ENCODE data around the gene ATL2. TPM values are rescaled to one million over a fixed set of nuclear protein-coding genes. Genes with fewer than 3 reads are reported as not detected.

The ATL2 gene
- total and polyA plus RNA-seq, 7 donors = 19.8 to 98.9 (median 59.2) TPM

DNA sequence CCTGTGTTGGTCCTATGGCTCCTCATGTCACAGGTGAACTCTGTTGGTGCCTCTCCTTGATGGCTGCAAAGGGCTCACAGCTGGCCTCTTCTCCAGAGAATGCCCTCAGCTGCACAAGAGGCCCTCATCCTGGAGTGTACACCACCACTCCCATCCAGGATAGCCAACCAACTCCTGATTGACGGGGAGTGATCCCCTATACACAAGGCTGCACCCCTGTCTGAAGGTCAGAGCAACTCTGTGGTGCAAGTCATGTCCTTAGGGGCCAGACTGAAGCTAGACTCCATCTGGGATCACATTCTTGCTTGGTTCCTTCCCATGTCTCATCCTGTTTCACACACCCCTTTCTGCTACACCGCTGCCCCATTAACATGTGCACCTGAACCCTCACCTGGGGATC is 41.7 kb upstream of the ATL2 start:
- H3K27ac ChIP-seq = no peak overlapping the region
- intact Hi-C loops (cut with DNase I) = no loop called here
- no peaks in the 10 kb centered on the region for H3K9me3 ChIP-seq
- H3K4me3 ChIP-seq = no peak overlapping the region
- H3K36me3 ChIP-seq (ENCODE audit: insufficient read depth in 1 of 2, low read depth in 1 of 2) = no peaks in the 10 kb centered on the region
- no peaks in the 10 kb centered on the region for H3K27me3 ChIP-seq (ENCODE audit: insufficient read depth in 3 of 3, low read length in 2 of 3)
- DNase-seq (no peak), ATAC-seq (no peak)
- TF ChIP-seq, protein P1, sequence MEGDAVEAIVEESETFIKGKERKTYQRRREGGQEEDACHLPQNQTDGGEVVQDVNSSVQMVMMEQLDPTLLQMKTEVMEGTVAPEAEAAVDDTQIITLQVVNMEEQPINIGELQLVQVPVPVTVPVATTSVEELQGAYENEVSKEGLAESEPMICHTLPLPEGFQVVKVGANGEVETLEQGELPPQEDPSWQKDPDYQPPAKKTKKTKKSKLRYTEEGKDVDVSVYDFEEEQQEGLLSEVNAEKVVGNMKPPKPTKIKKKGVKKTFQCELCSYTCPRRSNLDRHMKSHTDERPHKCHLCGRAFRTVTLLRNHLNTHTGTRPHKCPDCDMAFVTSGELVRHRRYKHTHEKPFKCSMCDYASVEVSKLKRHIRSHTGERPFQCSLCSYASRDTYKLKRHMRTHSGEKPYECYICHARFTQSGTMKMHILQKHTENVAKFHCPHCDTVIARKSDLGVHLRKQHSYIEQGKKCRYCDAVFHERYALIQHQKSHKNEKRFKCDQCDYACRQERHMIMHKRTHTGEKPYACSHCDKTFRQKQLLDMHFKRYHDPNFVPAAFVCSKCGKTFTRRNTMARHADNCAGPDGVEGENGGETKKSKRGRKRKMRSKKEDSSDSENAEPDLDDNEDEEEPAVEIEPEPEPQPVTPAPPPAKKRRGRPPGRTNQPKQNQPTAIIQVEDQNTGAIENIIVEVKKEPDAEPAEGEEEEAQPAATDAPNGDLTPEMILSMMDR (IDR thresholded peaks at IDR 0.05) = no peak
- 96 to 98% (median 98%) methylated on average over 2 of the region's 2 CpGs for WGBS, 3 donors
- no peaks in the 10 kb centered on the region for H3K4me1 ChIP-seq

DNA sequence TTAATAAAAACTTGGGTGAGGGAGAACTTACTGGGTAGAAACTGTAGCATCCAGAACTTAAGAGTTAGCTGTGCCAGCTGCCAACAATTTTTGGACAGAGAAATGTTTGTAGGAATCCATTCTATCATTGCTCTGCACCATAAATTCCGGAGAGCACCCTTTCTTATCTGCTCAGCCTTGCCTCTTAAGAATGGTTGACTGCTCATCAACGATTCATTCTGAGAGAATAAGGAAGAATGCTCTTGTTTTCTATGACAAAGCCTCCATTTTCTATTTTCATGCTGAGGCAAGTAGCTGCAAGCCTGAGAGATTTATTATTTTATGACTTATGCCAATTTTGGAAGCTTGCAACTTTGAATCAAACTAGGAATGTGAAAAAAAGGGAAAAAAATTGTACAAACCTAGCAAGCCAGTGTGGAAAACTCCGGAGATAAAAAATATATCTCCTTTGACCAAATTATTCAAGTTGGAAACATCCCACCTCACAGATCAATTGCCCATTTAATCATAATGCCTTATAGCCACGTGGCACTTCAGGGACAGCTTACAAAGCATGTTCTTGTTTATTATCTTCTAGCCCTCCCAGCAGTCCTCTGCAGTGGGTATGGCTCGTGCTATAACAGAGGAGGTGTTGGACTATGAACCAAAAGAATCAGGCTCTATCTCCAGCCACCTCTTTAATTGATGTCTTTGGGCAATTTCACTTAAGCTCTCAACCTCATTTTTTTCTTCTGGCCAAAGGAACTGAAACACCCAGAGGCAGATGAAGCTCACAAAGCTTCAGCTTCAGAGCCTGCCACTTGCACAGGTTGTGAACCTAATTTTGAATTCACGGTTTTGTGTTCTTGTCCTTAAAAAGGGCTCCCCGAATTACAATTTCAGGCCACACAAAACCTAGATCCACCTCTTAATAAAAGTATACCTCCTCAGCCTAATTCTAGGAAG is 40.9 kb upstream of the ATL2 start:
- ATAC-seq (no peak), DNase-seq (no peak)
- H3K36me3 ChIP-seq (ENCODE audit: insufficient read depth in 1 of 2, low read depth in 1 of 2) = no peaks in the 10 kb centered on the region
- TF ChIP-seq, protein P1 (IDR thresholded peaks at IDR 0.05) = no peak
- WGBS, 3 donors = 56 to 68% (median 65%) methylated on average over 7 of the region's 7 CpGs
- intact Hi-C loops (cut with DNase I) = no loop called here
- H3K27me3 ChIP-seq (ENCODE audit: insufficient read depth in 3 of 3, low read length in 2 of 3) = no peaks in the 10 kb centered on the region
- H3K4me3 ChIP-seq = no peak overlapping the region
- H3K4me1 ChIP-seq = no peaks in the 10 kb centered on the region
- H3K9me3 ChIP-seq = peaks cover under 1% of the 10 kb centered on the region
- H3K27ac ChIP-seq = no peak overlapping the region

DNA sequence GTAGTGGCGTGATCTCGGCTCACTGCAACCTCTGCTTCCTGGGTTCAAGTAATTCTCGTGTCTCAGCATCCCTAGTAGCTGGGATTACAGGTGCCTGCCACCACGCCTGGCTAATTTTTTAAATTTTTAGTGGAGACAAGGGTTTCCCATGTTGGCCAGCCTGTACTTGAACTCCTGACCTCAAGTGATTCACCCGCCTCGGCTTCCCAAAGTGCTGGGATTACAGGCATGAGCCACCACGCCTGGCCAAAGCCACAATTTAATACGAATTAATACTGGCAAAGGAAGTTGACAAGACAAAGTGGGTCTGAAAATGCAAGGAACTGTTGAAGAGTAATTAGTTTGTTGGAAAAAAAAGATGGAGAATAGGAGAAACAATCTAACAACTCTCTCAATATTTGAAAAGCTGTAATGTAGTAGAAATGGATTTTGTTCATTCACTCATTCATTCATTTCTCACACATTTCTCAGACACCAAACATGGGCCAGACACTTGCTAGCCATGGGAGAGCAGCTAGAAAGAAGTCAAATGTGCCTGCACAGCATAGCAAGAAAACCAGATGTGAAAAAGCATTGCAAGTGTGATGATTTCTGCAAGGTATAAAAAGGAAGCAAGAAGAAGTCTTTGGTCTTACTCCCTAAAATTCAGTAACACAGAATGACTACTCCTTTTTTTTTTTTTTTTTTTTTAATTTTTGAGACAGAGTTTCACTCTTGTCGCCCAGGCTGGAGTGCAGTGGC is 39.4 kb upstream of the ATL2 start:
- intact Hi-C loops (cut with DNase I) = no loop called here

DNA sequence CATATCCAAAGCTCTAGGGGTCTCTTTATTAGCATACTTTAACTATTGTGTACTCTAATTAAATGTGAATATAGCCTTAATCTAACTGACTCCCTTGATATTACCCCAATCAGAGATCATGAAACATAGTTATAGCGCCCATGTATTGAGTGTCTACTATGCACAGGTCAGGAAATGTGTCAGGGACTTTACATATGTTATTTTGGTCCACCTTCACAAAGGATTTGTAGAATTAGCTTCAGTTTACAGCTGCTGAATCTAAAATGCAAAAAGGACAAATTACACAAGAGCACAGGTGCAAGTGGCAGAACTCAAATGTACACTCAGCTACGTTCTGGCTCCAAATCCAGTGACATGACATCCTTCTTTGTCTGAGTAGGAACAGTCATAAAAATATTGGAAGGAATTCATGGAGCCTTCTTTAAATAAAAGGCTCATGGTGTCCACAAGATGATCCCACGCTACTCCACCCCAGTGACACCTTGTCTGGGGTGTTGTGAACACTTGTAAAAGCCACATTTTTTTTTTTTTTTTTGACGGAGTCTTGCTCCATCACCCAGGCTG is 38.7 kb upstream of the ATL2 start:
- Histone ChIP-seq H3K4me3 (no peak overlapping the region), H3K9me3 (peaks cover 7% of the 10 kb centered on the region), H3K36me3 (ENCODE audit: insufficient read depth in 1 of 2, low read depth in 1 of 2) (no peaks in the 10 kb centered on the region), H3K27ac (no peak overlapping the region), H3K27me3 (ENCODE audit: insufficient read depth in 3 of 3, low read length in 2 of 3) (no peaks in the 10 kb centered on the region), H3K4me1 (no peaks in the 10 kb centered on the region)
- peak in 3 of 4 donors; percentile 25 to 90 (median 70) for ATAC-seq
- TF ChIP-seq, protein P1 (IDR thresholded peaks at IDR 0.05) = no peak
- DNase-seq = no peak
- intact Hi-C loops (cut with DNase I) = no loop called here
- 60 to 79% (median 61%) methylated on average over 4 of the region's 4 CpGs for WGBS, 3 donors

More for the DNA sequence above, 39.4 kb upstream of the ATL2 start:
- Histone ChIP-seq H3K27me3 (ENCODE audit: insufficient read depth in 3 of 3, low read length in 2 of 3) (no peaks in the 10 kb centered on the region), H3K4me1 (no peaks in the 10 kb centered on the region), H3K27ac (no peak overlapping the region), H3K36me3 (ENCODE audit: insufficient read depth in 1 of 2, low read depth in 1 of 2) (no peaks in the 10 kb centered on the region), H3K4me3 (no peak overlapping the region), H3K9me3 (peaks cover 7% of the 10 kb centered on the region)
- peak in 1 of 4 donors; percentile 39 for ATAC-seq
- 78 to 84% (median 82%) methylated on average over 9 of the region's 9 CpGs for WGBS, 3 donors
- TF ChIP-seq, protein P1 (IDR thresholded peaks at IDR 0.05) = no peak
- no peak for DNase-seq
